HepG2 (cell line): ENCODE measurements around the gene ANKHD1. TPM values are rescaled to one million over a fixed set of nuclear protein-coding genes. Genes with fewer than 3 reads are reported as not detected.

Experiments used
- CBX1 ChIP-seq: IDR thresholded peaks from one replicate; pipeline ENCODE4 v1.6.1; 2016; ENCODE audit warnings: antibody characterized with exemption, low read depth
- FOXC1 ChIP-seq: sonication (generic); formaldehyde crosslinking; IDR thresholded peaks from 2 replicates; pipeline ENCODE4 v1.8.0; 2022; ENCODE audit warnings: mild to moderate bottlenecking, missing genetic modification reagents, borderline replicate concordance
- HDAC2 ChIP-seq: sonication (generic); formaldehyde crosslinking; IDR thresholded peaks from 2 replicates; pipeline ENCODE4 v1.4.0; 2020; ENCODE audit warnings: missing genetic modification reagents
- IRX3 ChIP-seq: sonication (generic); formaldehyde crosslinking; IDR thresholded peaks from 2 replicates; pipeline ENCODE4 v1.8.1; 2023; ENCODE audit warnings: mild to moderate bottlenecking, low read depth, missing genetic modification reagents, borderline replicate concordance
- PBX2 ChIP-seq: IDR thresholded peaks from 2 replicates; pipeline ENCODE4 v1.6.1; 2016; ENCODE audit warnings: control low read depth
- SIX4 ChIP-seq: sonication (generic); formaldehyde crosslinking; IDR thresholded peaks from 2 replicates; pipeline ENCODE4 v1.4.0; 2020; ENCODE audit warnings: missing genetic modification reagents
- TCF7L2 ChIP-seq: IDR thresholded peaks from 2 replicates; pipeline ENCODE4 v1.6.1; 2011; ENCODE audit warnings: mild to moderate bottlenecking, low read depth, low read length, moderate library complexity
- YY1 ChIP-seq: IDR thresholded peaks from 2 replicates; pipeline ENCODE4 v1.6.1; 2011; ENCODE audit warnings: low read length, low read depth, moderate library complexity, mild to moderate bottlenecking; ENCODE audit not compliant: insufficient read depth, insufficient replicate concordance
- ZBTB2 ChIP-seq: sonication (generic); formaldehyde crosslinking; IDR thresholded peaks from 2 replicates; pipeline ENCODE4 v1.8.0; 2022; ENCODE audit warnings: low read depth, missing genetic modification reagents
- ZNF235 ChIP-seq: sonication (generic); formaldehyde crosslinking; IDR thresholded peaks from 2 replicates; pipeline ENCODE4 v1.8.1; 2023; ENCODE audit warnings: mild to moderate bottlenecking, missing genetic modification reagents, borderline replicate concordance
- ZNF770 ChIP-seq: sonication (generic); formaldehyde crosslinking; IDR thresholded peaks from 2 replicates; pipeline ENCODE4 v1.5.0; 2020; ENCODE audit warnings: mild to moderate bottlenecking, missing genetic modification reagents
- ZNF879 ChIP-seq: sonication (generic); formaldehyde crosslinking; IDR thresholded peaks from 2 replicates; pipeline ENCODE4 v1.8.1; 2023; ENCODE audit warnings: missing genetic modification reagents
- polyA plus RNA-seq, 8 experiments: library from polyadenylated mRNA; depleted of rRNA in 3 of 8; stranded (reverse) in 7 of 8; unstranded in 1 of 8; fragments of >200 nt; fragmentation: Illumina TruSeq in 4 of 8; extraction: Trizol in 4 of 8; gene quantifications; 2 replicates each; pipeline versions ENCODE4 v1.2.1 to v1.2.3, GENCODE V29; 2011 to 2016; ENCODE audit warnings: low read depth in 4 of 8, missing spikeins in 1 of 8, mixed read lengths in 1 of 8; ENCODE audit not compliant: insufficient read depth in 1 of 8
- total RNA-seq, 5 experiments: library from RNA; depleted of rRNA; stranded (reverse); fragments of >200 nt; fragmentation: Illumina TruSeq; extraction: Trizol; gene quantifications; 2 replicates each; pipeline ENCODE4 v1.2.3, GENCODE V29; 2016; ENCODE audit warnings: low read depth in 1 of 5
- TF ChIP-seq, protein P1 (sequence below): sonication (generic); formaldehyde crosslinking; IDR thresholded peaks from 2 replicates; pipeline ENCODE4 v1.5.0; 2020; ENCODE audit warnings: mild to moderate bottlenecking, missing genetic modification reagents
- TF ChIP-seq, protein P2 (sequence below): sonication (generic); formaldehyde crosslinking; IDR thresholded peaks from 2 replicates; pipeline ENCODE4 v1.4.0; 2020; ENCODE audit warnings: missing genetic modification reagents
- TF ChIP-seq, protein P3 (sequence below): fragments of 450-650 bp; IDR thresholded peaks from 2 replicates; pipeline ENCODE4 v1.6.1; 2016
- TF ChIP-seq, protein P4 (sequence below): sonication (generic); formaldehyde crosslinking; IDR thresholded peaks from 2 replicates; pipeline ENCODE4 v1.8.1; 2023; ENCODE audit warnings: missing genetic modification reagents, mild to moderate bottlenecking, borderline replicate concordance

Gene ANKHD1
- total and polyA plus RNA-seq, 2 of the 13 experiments (the other 11 are each of a cell fraction or from before 2014, with no cell fraction given), result 69.9 to 82.0 TPM

DNA sequence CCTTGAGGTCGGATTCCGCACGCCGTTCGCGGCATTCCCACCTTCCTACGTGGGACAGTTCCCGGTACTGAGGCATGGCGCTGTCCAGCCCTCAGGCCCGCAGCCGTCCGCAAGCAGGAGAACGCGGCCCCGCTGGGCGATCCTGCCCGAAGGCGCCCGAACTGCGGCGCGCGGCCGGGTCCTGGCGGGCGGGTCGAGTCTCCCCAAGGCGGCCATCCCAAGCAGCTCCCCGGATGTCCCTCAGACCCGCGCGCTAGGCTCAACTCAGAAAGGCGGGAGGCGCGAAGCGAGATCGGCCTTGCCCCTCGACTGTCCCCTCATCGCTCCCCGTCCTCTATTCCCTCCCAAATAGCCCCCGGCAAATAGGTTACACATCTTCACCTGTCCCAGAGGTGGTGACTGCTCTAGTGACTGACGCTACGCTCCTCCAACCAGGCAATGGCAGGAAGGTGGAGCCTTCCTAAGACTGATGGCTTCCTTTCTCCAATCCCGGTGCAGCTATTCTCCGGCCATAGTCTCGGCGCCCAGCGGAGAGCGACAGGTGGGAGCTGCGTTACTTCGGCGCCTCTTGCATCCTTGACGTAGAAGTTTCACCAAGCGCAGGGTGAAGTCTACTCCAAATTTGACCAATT, 787 bp upstream of the ANKHD1 start (continued):
- TF ChIP-seq ZNF235 (CRISPR knock-in tag), result peak; percentile 69; the same call in 1 of the 2 replicates
- no peak for TF ChIP-seq TCF7L2
- TF ChIP-seq HDAC2 (CRISPR knock-in tag), result peak; percentile 86; the same call in 1 of the 2 replicates
- no peak; the same call in 1 of the 2 replicates for TF ChIP-seq ZNF879 (CRISPR knock-in tag)
- TF ChIP-seq IRX3 (CRISPR knock-in tag), result no peak
- TF ChIP-seq, protein P1, sequence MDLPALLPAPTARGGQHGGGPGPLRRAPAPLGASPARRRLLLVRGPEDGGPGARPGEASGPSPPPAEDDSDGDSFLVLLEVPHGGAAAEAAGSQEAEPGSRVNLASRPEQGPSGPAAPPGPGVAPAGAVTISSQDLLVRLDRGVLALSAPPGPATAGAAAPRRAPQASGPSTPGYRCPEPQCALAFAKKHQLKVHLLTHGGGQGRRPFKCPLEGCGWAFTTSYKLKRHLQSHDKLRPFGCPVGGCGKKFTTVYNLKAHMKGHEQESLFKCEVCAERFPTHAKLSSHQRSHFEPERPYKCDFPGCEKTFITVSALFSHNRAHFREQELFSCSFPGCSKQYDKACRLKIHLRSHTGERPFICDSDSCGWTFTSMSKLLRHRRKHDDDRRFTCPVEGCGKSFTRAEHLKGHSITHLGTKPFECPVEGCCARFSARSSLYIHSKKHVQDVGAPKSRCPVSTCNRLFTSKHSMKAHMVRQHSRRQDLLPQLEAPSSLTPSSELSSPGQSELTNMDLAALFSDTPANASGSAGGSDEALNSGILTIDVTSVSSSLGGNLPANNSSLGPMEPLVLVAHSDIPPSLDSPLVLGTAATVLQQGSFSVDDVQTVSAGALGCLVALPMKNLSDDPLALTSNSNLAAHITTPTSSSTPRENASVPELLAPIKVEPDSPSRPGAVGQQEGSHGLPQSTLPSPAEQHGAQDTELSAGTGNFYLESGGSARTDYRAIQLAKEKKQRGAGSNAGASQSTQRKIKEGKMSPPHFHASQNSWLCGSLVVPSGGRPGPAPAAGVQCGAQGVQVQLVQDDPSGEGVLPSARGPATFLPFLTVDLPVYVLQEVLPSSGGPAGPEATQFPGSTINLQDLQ (CRISPR knock-in tag), result peak; percentile 91
- TF ChIP-seq, protein P2, sequence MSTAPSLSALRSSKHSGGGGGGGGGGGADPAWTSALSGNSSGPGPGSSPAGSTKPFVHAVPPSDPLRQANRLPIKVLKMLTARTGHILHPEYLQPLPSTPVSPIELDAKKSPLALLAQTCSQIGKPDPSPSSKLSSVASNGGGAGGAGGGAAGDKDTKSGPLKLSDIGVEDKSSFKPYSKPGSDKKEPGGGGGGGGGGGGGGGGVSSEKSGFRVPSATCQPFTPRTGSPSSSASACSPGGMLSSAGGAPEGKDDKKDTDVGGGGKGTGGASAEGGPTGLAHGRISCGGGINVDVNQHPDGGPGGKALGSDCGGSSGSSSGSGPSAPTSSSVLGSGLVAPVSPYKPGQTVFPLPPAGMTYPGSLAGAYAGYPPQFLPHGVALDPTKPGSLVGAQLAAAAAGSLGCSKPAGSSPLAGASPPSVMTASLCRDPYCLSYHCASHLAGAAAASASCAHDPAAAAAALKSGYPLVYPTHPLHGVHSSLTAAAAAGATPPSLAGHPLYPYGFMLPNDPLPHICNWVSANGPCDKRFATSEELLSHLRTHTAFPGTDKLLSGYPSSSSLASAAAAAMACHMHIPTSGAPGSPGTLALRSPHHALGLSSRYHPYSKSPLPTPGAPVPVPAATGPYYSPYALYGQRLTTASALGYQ (CRISPR knock-in tag), result no peak
- TF ChIP-seq PBX2 (CRISPR knock-in tag), result peak; percentile 89
- TF ChIP-seq FOXC1 (CRISPR knock-in tag), result peak; percentile 84; the same call in 1 of the 2 replicates
- peak; percentile 51; the same call in 1 of the 2 replicates for TF ChIP-seq ZBTB2
- TF ChIP-seq, protein P3, sequence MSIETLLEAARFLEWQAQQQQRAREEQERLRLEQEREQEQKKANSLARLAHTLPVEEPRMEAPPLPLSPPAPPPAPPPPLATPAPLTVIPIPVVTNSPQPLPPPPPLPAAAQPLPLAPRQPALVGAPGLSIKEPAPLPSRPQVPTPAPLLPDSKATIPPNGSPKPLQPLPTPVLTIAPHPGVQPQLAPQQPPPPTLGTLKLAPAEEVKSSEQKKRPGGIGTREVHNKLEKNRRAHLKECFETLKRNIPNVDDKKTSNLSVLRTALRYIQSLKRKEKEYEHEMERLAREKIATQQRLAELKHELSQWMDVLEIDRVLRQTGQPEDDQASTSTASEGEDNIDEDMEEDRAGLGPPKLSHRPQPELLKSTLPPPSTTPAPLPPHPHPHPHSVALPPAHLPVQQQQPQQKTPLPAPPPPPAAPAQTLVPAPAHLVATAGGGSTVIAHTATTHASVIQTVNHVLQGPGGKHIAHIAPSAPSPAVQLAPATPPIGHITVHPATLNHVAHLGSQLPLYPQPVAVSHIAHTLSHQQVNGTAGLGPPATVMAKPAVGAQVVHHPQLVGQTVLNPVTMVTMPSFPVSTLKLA, result peak; percentile 17; the same call in 1 of the 2 replicates
- no peak for TF ChIP-seq CBX1
- TF ChIP-seq YY1, result peak; percentile 58
- TF ChIP-seq, protein P4, sequence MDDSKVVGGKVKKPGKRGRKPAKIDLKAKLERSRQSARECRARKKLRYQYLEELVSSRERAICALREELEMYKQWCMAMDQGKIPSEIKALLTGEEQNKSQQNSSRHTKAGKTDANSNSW (CRISPR knock-in tag), result peak; percentile 86; the same call in 1 of the 2 replicates
- peak; percentile 72; the same call in 1 of the 2 replicates for TF ChIP-seq SIX4 (CRISPR knock-in tag)
- TF ChIP-seq ZNF770, result peak; percentile 44; the same call in 1 of the 2 replicates
